Activated CD8-positive, alpha-beta memory T cell treated with anti-CD3 and anti-CD28 coated beads for 4 hours (primary cell): ENCODE results near the gene KANSL3.

ENCODE experiments used
- DNase-seq, 2 donors: peaks; one replicate each; pipeline ENCODE4 v3.0.0-alpha.2; 2020; ENCODE audit warnings: low read depth in 2 of 2

The KANSL3 gene

GRCh38 chr2:96608469-96609455, 29.4 kb downstream of the KANSL3 start:
- no peak for DNase-seq

- DNase-seq, result no peak
These were observed 34.0 kb downstream of the KANSL3 start for GRCh38 chr2:96604104-96604503.

- DNase-seq, result no peak
These were observed 35.7 kb downstream of the KANSL3 start for GRCh38 chr2:96602330-96602823.

DNA sequence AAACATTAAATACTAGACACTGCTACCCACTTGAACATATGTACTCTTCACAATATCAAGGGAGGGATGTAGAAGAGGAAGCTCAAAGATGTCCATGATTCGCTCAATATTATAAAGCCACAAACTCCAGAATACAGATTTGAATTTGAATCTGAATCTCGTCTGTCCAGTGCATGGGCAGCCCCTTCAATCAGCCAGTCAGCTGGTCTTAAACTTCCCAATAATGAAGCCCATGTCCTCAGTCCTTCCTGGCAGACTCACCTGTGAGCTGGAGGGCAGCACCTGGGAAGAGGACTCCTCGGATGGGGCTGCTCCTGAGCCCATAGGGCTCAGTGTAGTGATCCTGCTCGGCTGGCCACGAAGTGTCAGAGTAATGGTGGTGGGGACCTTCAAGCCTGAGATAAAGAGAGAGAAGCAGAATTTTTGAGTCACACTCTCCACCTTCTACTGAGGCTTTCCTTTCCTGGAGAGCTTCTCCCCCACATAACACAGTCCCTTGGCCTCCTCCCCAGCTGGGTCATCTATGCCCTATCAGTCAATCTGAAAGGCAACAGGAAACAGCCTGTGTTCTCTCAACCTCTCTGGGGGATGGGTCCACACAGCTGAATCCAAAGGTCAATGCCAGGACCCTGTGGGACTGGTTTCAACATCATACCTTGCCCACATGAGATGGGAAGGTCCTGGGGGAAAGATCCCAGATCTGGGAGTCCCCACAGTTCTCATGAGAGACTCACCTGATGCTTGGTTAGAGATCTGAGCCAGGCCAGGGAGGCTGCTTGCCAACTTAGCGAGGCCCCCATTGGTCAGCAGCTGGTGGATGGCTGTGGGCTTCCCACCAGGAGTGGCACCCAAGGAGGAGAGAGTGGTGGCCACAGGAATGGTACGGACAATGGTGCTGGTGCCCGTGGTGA, 36.5 kb downstream of the KANSL3 start:
- DNase-seq, result no peak

- DNase-seq, result no peak
These were observed 38.2 kb downstream of the KANSL3 start for GRCh38 chr2:96599941-96600340.

GRCh38 chr2:96596596-96596995, 41.5 kb downstream of the KANSL3 start:
- DNase-seq, result no peak

GRCh38 chr2:96594691-96595152, 43.4 kb downstream of the KANSL3 start:
- DNase-seq, result no peak

GRCh38 chr2:96594282-96594681, 43.8 kb downstream of the KANSL3 start:
- DNase-seq, result no peak

DNA sequence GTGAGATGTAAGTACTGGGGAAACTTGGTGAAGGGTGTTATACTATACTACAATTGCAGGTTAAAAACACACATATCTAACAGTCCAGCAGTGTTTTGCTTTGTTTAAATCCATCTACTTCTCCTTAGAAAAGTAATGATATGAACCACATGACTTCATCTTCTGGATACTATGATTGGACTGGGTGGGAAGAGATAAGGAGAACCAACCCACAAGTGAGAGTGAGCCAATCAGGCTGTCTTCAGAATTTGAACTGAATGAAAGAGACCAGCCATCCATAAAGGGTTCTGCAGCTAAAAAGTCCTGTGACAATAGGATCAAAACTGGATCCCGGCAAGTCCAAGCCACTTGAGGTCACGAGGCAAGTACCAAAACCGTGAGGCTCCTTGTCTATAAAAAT, 46.6 kb downstream of the KANSL3 start:
- DNase-seq, result no peak

- DNase-seq, result no peak
These were observed 47.1 kb downstream of the KANSL3 start for GRCh38 chr2:96591054-96591453.

DNA sequence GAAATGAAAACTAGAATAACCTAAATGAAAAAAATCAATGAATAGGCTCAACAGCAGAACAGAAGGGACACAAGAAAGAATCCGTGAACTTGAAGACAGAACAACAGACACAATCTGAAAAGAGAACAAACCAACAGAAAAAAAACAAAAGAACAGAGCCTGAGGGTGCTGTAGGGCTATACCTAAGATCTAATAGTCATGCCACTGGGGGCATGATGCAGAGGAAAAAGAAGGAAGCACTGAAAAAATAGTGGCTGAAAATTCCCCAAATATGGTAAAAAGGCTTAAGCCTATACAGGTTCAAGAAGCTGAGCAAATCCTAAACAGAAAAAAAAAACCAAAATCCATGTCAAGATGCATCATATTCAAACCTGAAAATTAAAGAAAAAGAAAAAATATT, 50.3 kb downstream of the KANSL3 start:
- DNase-seq, result no peak

- no peak for DNase-seq
These were observed 54.1 kb downstream of the KANSL3 start for GRCh38 chr2:96584017-96584416.

- no peak for DNase-seq
These were observed 57.3 kb downstream of the KANSL3 start for GRCh38 chr2:96580771-96581170.

DNA sequence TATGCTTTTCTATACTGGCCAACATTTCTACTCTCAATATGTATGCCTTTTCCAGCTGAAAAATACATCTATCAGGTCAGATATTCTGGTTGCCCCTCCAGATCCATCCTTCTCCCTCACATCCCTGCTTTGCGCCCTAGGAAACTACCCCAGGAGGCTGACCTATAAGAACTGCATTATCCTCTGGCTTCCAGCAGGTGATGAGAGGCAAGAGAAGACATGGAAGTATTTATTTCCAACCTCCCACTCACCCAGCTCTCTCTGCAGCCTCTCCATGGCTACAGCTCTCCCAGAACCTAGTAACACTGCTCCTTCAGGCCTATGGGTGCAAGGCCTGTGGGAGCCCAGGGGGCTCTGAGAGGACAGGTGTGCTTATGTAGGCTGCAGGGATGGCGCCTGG, 58.7 kb downstream of the KANSL3 start:
- DNase-seq, result no peak

DNA sequence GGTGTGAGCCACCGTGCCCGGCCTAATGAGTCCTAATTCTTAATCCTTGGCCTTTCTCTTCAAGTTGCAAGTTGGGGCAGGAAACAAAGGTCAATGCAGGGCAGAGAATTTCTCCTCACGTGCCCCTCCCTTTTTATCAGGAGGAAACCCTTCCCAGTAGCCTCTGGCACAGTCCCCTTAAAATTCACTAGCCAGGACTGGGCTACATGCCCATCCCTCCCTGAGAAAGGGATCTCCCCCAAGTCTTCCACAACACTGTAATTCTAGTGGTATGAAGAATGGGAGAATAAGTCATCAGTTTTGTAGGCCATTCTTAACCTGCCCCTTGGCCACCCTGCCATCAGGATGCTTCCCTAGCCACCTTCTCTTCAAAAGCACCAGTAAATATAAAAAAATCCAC, 59.4 kb downstream of the KANSL3 start:
- no peak for DNase-seq

- DNase-seq, result no peak
These were observed 60.6 kb downstream of the KANSL3 start for GRCh38 chr2:96577501-96577900.

- DNase-seq, result no peak
These were observed 62.2 kb downstream of the KANSL3 start for GRCh38 chr2:96575785-96576456.

GRCh38 chr2:96574364-96574763, 63.7 kb downstream of the KANSL3 start:
- DNase-seq, result no peak

- no peak for DNase-seq
These were observed 70.0 kb downstream of the KANSL3 start for GRCh38 chr2:96568094-96568493.

- no peak for DNase-seq
These were observed 73.0 kb downstream of the KANSL3 start for GRCh38 chr2:96565111-96565510.

GRCh38 chr2:96564563-96564962, 73.5 kb downstream of the KANSL3 start:
- no peak for DNase-seq

DNA sequence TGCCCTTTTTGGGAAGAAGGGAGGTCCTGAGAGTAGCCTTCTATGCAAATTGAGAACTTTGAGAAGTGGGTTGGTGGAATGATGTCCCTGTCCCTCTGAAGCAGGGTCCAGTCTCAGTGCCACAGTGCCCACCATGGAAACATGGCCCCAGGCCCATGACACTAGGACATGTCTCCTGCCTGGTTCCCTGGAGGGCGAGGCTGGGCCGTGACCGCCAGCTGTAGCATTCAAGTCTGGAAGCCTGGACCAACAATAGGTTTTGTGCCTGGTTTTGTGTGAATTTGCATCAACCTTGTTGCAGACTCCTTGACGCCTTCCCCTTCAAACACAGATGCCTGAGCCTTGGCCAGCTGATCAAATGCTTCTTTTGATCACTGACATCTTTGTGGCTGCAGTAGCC, 74.1 kb downstream of the KANSL3 start:
- DNase-seq, result no peak
